LNCAP (cell line): ENCODE measurements around the gene COL23A1.

ENCODE experiments used
- TF ChIP-seq, protein P1 (sequence below): fragments of 450-650 bp; IDR thresholded peaks from 2 replicates; pipeline ENCODE4 v1.5.1; 2017; ENCODE audit warnings: mild to moderate bottlenecking

The COL23A1 gene

DNA sequence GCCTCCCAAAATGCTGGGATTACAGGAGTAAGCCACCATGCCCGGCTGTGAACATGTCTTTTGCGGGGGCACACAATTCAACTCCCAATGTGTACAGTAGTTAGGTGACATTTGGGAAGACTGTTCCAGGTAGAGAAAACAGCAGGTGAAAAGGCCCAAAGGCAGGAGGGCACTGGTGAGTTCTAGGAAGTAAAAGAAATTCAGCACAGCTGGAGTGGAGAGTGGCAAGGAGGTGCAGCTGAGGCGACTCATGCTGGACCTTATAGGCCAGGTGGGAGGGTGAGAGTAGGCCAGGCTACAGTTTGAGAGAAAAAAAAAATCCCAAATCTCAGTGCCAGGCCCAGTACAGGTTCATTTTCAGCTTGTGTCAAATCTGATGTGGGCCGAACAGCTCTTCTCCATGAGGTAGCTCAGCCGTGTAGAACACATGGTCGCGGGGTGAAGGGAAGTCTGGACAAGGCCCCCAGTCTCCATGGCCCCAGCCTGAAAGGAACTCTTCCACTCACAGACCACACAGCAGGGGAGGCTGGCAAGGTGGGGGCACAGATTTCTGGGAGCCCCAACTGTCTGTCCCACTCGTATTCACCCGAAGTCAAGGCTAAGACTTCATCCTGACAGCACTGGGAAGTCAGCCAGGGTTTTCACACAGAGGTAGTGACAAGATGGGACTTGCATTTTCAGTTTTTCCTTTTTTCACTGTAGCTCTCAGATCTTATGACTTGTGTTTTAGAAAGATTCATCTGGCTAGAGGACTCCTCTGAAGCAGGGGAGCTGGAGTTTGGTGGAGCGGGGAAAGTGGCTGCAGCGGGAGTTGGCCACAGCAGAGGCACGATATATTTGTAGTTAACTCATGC is 390.4 kb downstream of the COL23A1 start:
- TF ChIP-seq, protein P1, sequence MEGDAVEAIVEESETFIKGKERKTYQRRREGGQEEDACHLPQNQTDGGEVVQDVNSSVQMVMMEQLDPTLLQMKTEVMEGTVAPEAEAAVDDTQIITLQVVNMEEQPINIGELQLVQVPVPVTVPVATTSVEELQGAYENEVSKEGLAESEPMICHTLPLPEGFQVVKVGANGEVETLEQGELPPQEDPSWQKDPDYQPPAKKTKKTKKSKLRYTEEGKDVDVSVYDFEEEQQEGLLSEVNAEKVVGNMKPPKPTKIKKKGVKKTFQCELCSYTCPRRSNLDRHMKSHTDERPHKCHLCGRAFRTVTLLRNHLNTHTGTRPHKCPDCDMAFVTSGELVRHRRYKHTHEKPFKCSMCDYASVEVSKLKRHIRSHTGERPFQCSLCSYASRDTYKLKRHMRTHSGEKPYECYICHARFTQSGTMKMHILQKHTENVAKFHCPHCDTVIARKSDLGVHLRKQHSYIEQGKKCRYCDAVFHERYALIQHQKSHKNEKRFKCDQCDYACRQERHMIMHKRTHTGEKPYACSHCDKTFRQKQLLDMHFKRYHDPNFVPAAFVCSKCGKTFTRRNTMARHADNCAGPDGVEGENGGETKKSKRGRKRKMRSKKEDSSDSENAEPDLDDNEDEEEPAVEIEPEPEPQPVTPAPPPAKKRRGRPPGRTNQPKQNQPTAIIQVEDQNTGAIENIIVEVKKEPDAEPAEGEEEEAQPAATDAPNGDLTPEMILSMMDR: no peak

GRCh38 chr5:178198706-178199105 is 391.5 kb downstream of the COL23A1 start:
- TF ChIP-seq, protein P1: no peak

- TF ChIP-seq, protein P1: peak; percentile 47
Observed at GRCh38 chr5:178196986-178197385, 393.2 kb downstream of the COL23A1 start.

DNA sequence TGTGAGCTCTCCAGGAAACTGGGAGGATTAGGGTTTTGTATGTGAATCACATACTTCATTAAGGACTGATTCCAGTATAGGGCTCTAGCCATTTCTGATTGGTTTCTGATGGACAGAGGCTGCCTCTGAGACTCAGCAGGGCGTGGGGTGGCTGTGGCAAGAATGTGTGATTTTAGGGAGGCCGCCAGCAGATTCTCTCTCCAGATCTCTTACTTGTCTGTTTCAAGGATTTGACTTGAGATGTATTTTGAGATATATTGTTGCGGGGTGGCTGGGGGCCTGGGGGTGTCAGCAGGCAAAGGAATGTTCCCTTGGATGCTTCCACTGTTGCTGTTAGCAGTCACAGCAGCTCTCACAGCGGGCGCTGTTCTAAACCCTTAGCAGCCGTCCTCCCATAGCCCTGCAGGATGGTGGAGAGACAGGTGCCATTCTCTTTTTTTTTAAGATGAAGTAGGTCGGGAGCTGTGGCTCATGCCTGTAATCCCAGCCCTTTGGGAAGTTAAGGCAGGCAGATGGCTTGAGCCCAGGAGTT is 393.8 kb downstream of the COL23A1 start:
- TF ChIP-seq, protein P1: no peak

GRCh38 chr5:178194026-178194425 is 396.2 kb downstream of the COL23A1 start:
- TF ChIP-seq, protein P1: no peak

GRCh38 chr5:178193251-178193809 is 396.9 kb downstream of the COL23A1 start:
- TF ChIP-seq, protein P1: no peak

DNA sequence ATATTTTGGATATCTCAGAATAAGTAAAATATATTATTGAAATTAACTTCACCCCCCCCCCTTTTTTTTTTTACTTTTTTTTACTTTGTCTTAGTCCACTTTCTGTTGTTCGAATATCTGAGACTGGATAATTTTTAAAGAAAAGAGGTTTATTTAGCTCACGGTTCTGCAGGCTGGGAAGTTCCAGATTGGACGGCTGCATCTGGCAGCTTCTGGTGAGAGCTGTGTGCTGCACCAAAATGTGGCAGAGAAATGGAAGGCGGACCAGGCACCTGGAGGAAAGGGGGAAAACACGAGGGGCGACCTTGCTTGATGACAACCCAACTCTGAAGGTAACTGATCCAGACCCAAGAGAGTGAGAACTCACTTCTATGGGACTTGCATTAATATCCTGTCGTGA is 397.4 kb downstream of the COL23A1 start:
- TF ChIP-seq, protein P1: no peak
